B cell (primary cell): Measurements from ENCODE around the gene NAE1. TPM values are rescaled to one million over a fixed set of nuclear protein-coding genes. Genes with fewer than 3 reads are reported as not detected.

ENCODE experiments used
- ATAC-seq: fragments of 200-7000 bp; cut with Tn5 transposase; one replicate; pipeline ENCODE4 v1.10.0; 2021; ENCODE audit warnings: low read depth, mild to moderate bottlenecking, moderate number of reproducible peaks, moderate library complexity
- CTCF ChIA-PET: fragments of 350-600 bp; sonication (Branson Sonifier 250); formaldehyde crosslinking; loops from one replicate; lab custom pipeline; 2021; ENCODE audit warnings: antibody characterized with exemption, inconsistent platforms; lab: Charles Lee
- POLR2A ChIA-PET: fragments of 350-600 bp; sonication (Branson Sonifier 250); formaldehyde crosslinking; loops from one replicate; lab custom pipeline; 2021; ENCODE audit warnings: antibody characterized with exemption; lab: Charles Lee
- DNase-seq: peaks from one replicate; pipeline ENCODE4 v3.0.0; 2013
- H2AFZ ChIP-seq: 2 replicates; pipeline ENCODE4 v1.6.1; 2012; ENCODE audit warnings: mild to moderate bottlenecking, low read depth, low read length; ENCODE audit not compliant: insufficient read depth, poor library complexity, severe bottlenecking
- H3K27ac ChIP-seq, 2 donors: 1 replicate in 1 of 2; 2 replicates in 1 of 2; pipeline ENCODE4 v1.5.1; 2012 to 2013; ENCODE audit warnings: low read length in 2 of 2, mild to moderate bottlenecking in 2 of 2, moderate library complexity in 1 of 2
- H3K27me3 ChIP-seq, 4 experiments: fragments of 200-600 bp in 1 of 4; sonication (generic) in 1 of 4; replicated peaks in 1 of 4; 1 replicate in 2 of 4; 2 replicates in 2 of 4; pipeline versions ENCODE4 v1.6.1 to v1.7.0; 2013 to 2016; ENCODE audit warnings: low read length in 3 of 4, mild to moderate bottlenecking in 2 of 4, mixed read lengths in 1 of 4, moderate library complexity in 1 of 4; ENCODE audit not compliant: insufficient read depth in 4 of 4, control insufficient read depth in 3 of 4; ENCODE audit errors: control extremely low read depth in 1 of 4
- H3K36me3 ChIP-seq, 2 experiments: replicated peaks in 1 of 2; 1 replicate in 1 of 2; 2 replicates in 1 of 2; pipeline versions ENCODE4 v1.6.1 to v1.7.1; 2013; ENCODE audit warnings: low read length in 1 of 2; ENCODE audit not compliant: insufficient read depth in 2 of 2, control insufficient read depth in 1 of 2; ENCODE audit errors: control extremely low read depth in 1 of 2, extremely low read depth in 1 of 2
- H3K4me1 ChIP-seq, 2 donors: fragments of 200-600 bp in 1 of 2; sonication (generic) in 1 of 2; 1 replicate in 1 of 2; 2 replicates in 1 of 2; pipeline versions ENCODE4 v1.5.1 to v1.6.1; 2013 to 2017; ENCODE audit warnings: low read length in 2 of 2; ENCODE audit not compliant: control insufficient read depth in 2 of 2, insufficient read depth in 2 of 2
- H3K4me2 ChIP-seq: replicated peaks from 2 replicates; pipeline ENCODE3; 2012; ENCODE audit warnings: mild to moderate bottlenecking, low read depth, low read length; ENCODE audit not compliant: poor library complexity, severe bottlenecking
- H3K4me3 ChIP-seq, 5 experiments: fragments of 200-600 bp in 1 of 5; sonication (generic) in 1 of 5; 1 replicate in 3 of 5; 2 replicates in 2 of 5; pipeline versions ENCODE4 v1.5.1 to v1.7.0; 2011 to 2016; ENCODE audit warnings: low read length in 4 of 5, mild to moderate bottlenecking in 4 of 5, low read depth in 2 of 5, control low read depth in 1 of 5, moderate library complexity in 1 of 5; ENCODE audit not compliant: insufficient read depth in 1 of 5; ENCODE audit errors: control extremely low read depth in 1 of 5, extremely low read depth in 1 of 5
- H3K79me2 ChIP-seq: fragments of 200-600 bp; sonication (generic); one replicate; pipeline ENCODE4 v1.6.0; 2016; ENCODE audit warnings: low read length; ENCODE audit not compliant: control insufficient read depth, insufficient read depth
- H3K9ac ChIP-seq: fragments of 200-600 bp; sonication (generic); 2 replicates; pipeline ENCODE4 v1.6.1; 2017; ENCODE audit warnings: mild to moderate bottlenecking, low read length, moderate library complexity
- H3K9me3 ChIP-seq, 3 donors: one replicate each; pipeline versions ENCODE4 v1.6.1 to v1.7.1; 2013; ENCODE audit warnings: low read length in 2 of 3; ENCODE audit not compliant: control insufficient read depth in 2 of 3, insufficient read depth in 1 of 3; ENCODE audit errors: control extremely low read depth in 1 of 3
- H4K20me1 ChIP-seq: 2 replicates; pipeline ENCODE4 v1.6.0; 2012; ENCODE audit warnings: mild to moderate bottlenecking, low read length; ENCODE audit not compliant: insufficient read depth, control insufficient read depth, poor library complexity, severe bottlenecking
- H3K27ac Mint-ChIP-seq: one replicate; pipeline ENCODE4 v1.8.0; 2021; ENCODE audit warnings: mixed read lengths
- H3K27me3 Mint-ChIP-seq: one replicate; pipeline ENCODE4 v1.8.0; 2021; ENCODE audit warnings: mixed read lengths
- H3K4me1 Mint-ChIP-seq: one replicate; pipeline ENCODE4 v1.8.0; 2021; ENCODE audit warnings: mixed read lengths
- H3K4me3 Mint-ChIP-seq: one replicate; pipeline ENCODE4 v1.8.0; 2021; ENCODE audit warnings: mixed read lengths
- H3K9me3 Mint-ChIP-seq: one replicate; pipeline ENCODE4 v1.8.0; 2022; ENCODE audit warnings: mixed read lengths; ENCODE audit not compliant: insufficient read depth
- CTCF ChIP-seq: fragments of 200-600 bp; IDR thresholded peaks from one replicate; pipeline ENCODE4 v1.8.0; 2022; ENCODE audit warnings: antibody characterized with exemption, mild to moderate bottlenecking
- EZH2 ChIP-seq: IDR thresholded peaks from 2 replicates; pipeline ENCODE4 v1.6.1; 2012; ENCODE audit warnings: borderline replicate concordance, low read depth, mild to moderate bottlenecking, moderate library complexity, low read length; ENCODE audit not compliant: insufficient read depth, poor library complexity, severe bottlenecking
- WGBS: methylation state at CpG from one replicate; pipeline ENCODE4 v1.1.5; 2013; ENCODE audit warnings: missing lambda C conversion rate; ENCODE audit not compliant: insufficient coverage; 5-methylcytosine and 5-hydroxymethylcytosine counted together
- intact Hi-C: fragments of 100-400 bp; cut with micrococcal nuclease; formaldehyde crosslinking; loops from one replicate; pipeline ENCODE4 v1.10.0; 2022
- polyA plus RNA-seq: library from polyadenylated mRNA; depleted of rRNA; stranded (reverse); fragments of >200 nt; gene quantifications from 2 replicates; pipeline ENCODE4 v1.2.3, GENCODE V29; 2012
- total RNA-seq, 2 donors: library from RNA; stranded (reverse); fragments of 120-200 nt in 1 of 2; gene quantifications; 1 replicate in 1 of 2; 2 replicates in 1 of 2; pipeline versions ENCODE4 v1.2.3 to v1.2.4, GENCODE V29; 2013 to 2022

NAE1 gene
- total and polyA plus RNA-seq, 2 donors (not counting 1 experiment from before 2014, with no cell fraction given): 19.3 to 57.6 TPM

GRCh38 chr16:66790130-66790733, 40.5 kb downstream of the NAE1 start:
- Histone ChIP-seq H3K36me3 (no peaks in the 10 kb centered on the region), H3K27ac (no peak overlapping the region), H3K9me3 (no peaks in the 10 kb centered on the region), H3K9ac (no peak overlapping the region), H3K4me3 (no peak overlapping the region), H2AFZ (no peak overlapping the region), H3K4me1 (no peaks in the 10 kb centered on the region), H3K27me3 (no peaks in the 10 kb centered on the region), H4K20me1 (no peaks in the 10 kb centered on the region), H3K79me2 (no peaks in the 10 kb centered on the region), H3K4me2 (no peak overlapping the region)
- ATAC-seq: no peak
- ChIA-PET CTCF (no interaction called here), POLR2A (no interaction called here)
- peaks cover 3% of the 10 kb centered on the region for H3K27me3 Mint-ChIP-seq
- no peak overlapping the region for H3K27ac Mint-ChIP-seq
- no peak overlapping the region for H3K4me3 Mint-ChIP-seq
- H3K9me3 Mint-ChIP-seq: no peaks in the 10 kb centered on the region
- intact Hi-C loops: no loop called here
- WGBS: no CpG with 5 or more reads among the region's 3 CpGs
- no peaks in the 10 kb centered on the region for H3K4me1 Mint-ChIP-seq
- TF ChIP-seq CTCF (no peak), EZH2 (no peak)
- DNase-seq: no peak

- Histone ChIP-seq H3K27me3 (no peaks in the 10 kb centered on the region), H3K9ac (no peak overlapping the region), H3K9me3 (no peaks in the 10 kb centered on the region), H3K79me2 (no peaks in the 10 kb centered on the region), H3K36me3 (no peaks in the 10 kb centered on the region), H3K4me1 (no peaks in the 10 kb centered on the region), H4K20me1 (no peaks in the 10 kb centered on the region), H3K4me3 (no peak overlapping the region), H2AFZ (no peak overlapping the region), H3K4me2 (no peak overlapping the region), H3K27ac (no peak overlapping the region)
- ATAC-seq (no peak), DNase-seq (no peak)
- POLR2A ChIA-PET: no interaction called here
- CTCF ChIA-PET: no interaction called here
- H3K4me1 Mint-ChIP-seq: no peaks in the 10 kb centered on the region
- H3K4me3 Mint-ChIP-seq: no peak overlapping the region
- no CpG with 5 or more reads among the region's 2 CpGs for WGBS
- H3K9me3 Mint-ChIP-seq: no peaks in the 10 kb centered on the region
- peaks cover 3% of the 10 kb centered on the region for H3K27me3 Mint-ChIP-seq
- intact Hi-C loops: no loop called here
- TF ChIP-seq CTCF (no peak), EZH2 (no peak)
- H3K27ac Mint-ChIP-seq: no peak overlapping the region
Observed at GRCh38 chr16:66787427-66787826, 43.3 kb downstream of the NAE1 start.
